K562 (cell line): ENCODE data around the gene SPSB1.

Experiments used
- CTCF ChIP-seq, 3 experiments: IDR thresholded peaks in 2 of 3; conservative IDR thresholded peaks in 1 of 3; 2 replicates each; pipeline ENCODE4 v1.5.1; 2011 to 2012; ENCODE audit warnings: low read length in 3 of 3, mild to moderate bottlenecking in 3 of 3, control low read depth in 2 of 3, improper control_type of control experiment in 1 of 3, inconsistent platforms in 1 of 3, low read depth in 1 of 3, mixed read lengths in 1 of 3, moderate library complexity in 1 of 3; ENCODE audit not compliant: insufficient read depth in 2 of 3
- DPF2 ChIP-seq: fragments of 450-650 bp; IDR thresholded peaks from 2 replicates; pipeline ENCODE4 v1.6.1; 2016
- ELF1 ChIP-seq: fragments of 200-800 bp; sonication (Bioruptor generic); IDR thresholded peaks from 2 replicates; pipeline ENCODE4 v1.6.1; 2016; ENCODE audit warnings: missing genetic modification characterization, missing compliant biosample characterization
- EP300 ChIP-seq: IDR thresholded peaks from 2 replicates; pipeline ENCODE4 v1.6.1; 2012; ENCODE audit warnings: low read length, improper control_type of control experiment
- GTF3C2 ChIP-seq: IDR thresholded peaks from 3 replicates; pipeline ENCODE4 v1.6.1; 2011; ENCODE audit warnings: borderline replicate concordance, mild to moderate bottlenecking, moderate library complexity; ENCODE audit not compliant: insufficient read length; ENCODE audit errors: extremely low read depth
- ZNF589 ChIP-seq: fragments of 200-800 bp; sonication (Bioruptor generic); IDR thresholded peaks from 2 replicates; pipeline ENCODE4 v1.6.1; 2016; ENCODE audit warnings: low read depth, missing genetic modification characterization, missing compliant biosample characterization

GRCh38 chr1:9316512-9316911, 23.8 kb downstream of the SPSB1 start:
- TF ChIP-seq ELF1 (tag) (no peak), DPF2 (no peak), ZNF589 (CRISPR knock-in tag) (no peak), EP300 (no peak), CTCF (IDR thresholded peaks at IDR 0.05 in 2 of 3, conservative IDR thresholded peaks at IDR 0.05 in 1 of 3; ENCODE audit: insufficient read depth in 2 of 3, low read depth in 1 of 3, low read length in 3 of 3) (no peak), GTF3C2 (no peak)
